Cardiac septum (tissue), 1 donor: Measurements from ENCODE around the gene NFAM1. TPM values are rescaled to one million over a fixed set of nuclear protein-coding genes. Genes with fewer than 3 reads are reported as not detected.

ENCODE experiments used
- DNase-seq: peaks from one replicate; pipeline ENCODE4 v3.0.0-alpha.2; 2020; ENCODE audit warnings: low spot score
- intact Hi-C: fragments of 100-400 bp; cut with DNase I; formaldehyde crosslinking; loops from one replicate; pipeline ENCODE4 v1.14.0; 2022
- total RNA-seq: library from RNA; stranded (reverse); fragmentation: NEBNext Ultra II Directional; extraction: Animal tissue kit (Norgen Biotek cat#: 25700); gene quantifications from one replicate; pipeline ENCODE4 v1.2.1, GENCODE V29; 2021
- donor health status: DM: no; HTN: no; CAD: no.

NFAM1 gene
- total RNA-seq, 1 donor from 2014 or later = 1.5 TPM

GRCh38 chr22:42344361-42344905 is 87.8 kb downstream of the NFAM1 start:
- intact Hi-C loops = no loop called here
- DNase-seq = no peak

GRCh38 chr22:42343531-42344081 is 88.6 kb downstream of the NFAM1 start:
- no peak for DNase-seq
- intact Hi-C loops = no loop called here

GRCh38 chr22:42343121-42343454 is 89.1 kb downstream of the NFAM1 start:
- intact Hi-C loops = no loop called here
- no peak for DNase-seq

GRCh38 chr22:42342426-42343120 is 89.6 kb downstream of the NFAM1 start:
- no peak for DNase-seq
- intact Hi-C loops = no loop called here

GRCh38 chr22:42341779-42342178 is 90.4 kb downstream of the NFAM1 start:
- intact Hi-C loops = no loop called here
- no peak for DNase-seq

GRCh38 chr22:42340829-42341383 is 91.3 kb downstream of the NFAM1 start:
- no peak for DNase-seq
- intact Hi-C loops = no loop called here

- intact Hi-C loops = no loop called here
- no peak for DNase-seq
Observed at GRCh38 chr22:42340150-42340549, 92.1 kb downstream of the NFAM1 start.

GRCh38 chr22:42338479-42338878 is 93.7 kb downstream of the NFAM1 start:
- intact Hi-C loops = no loop called here
- DNase-seq = no peak

GRCh38 chr22:42337356-42337755 is 94.8 kb downstream of the NFAM1 start:
- intact Hi-C loops = no loop called here

GRCh38 chr22:42336527-42337227 is 95.5 kb downstream of the NFAM1 start:
- intact Hi-C loops = no loop called here
- DNase-seq = no peak

More at GRCh38 chr22:42337356-42337755, 94.8 kb downstream of the NFAM1 start:
- DNase-seq = no peak

- intact Hi-C loops = no loop called here
- no peak for DNase-seq
Observed at GRCh38 chr22:42335839-42336378, 96.3 kb downstream of the NFAM1 start.

- DNase-seq = no peak
- intact Hi-C loops = no loop called here
Observed at GRCh38 chr22:42334875-42335512, 97.2 kb downstream of the NFAM1 start.

- no peak for DNase-seq
- intact Hi-C loops = no loop called here
Observed at GRCh38 chr22:42333544-42333943, 98.7 kb downstream of the NFAM1 start.

GRCh38 chr22:42332089-42332488 is 100.1 kb downstream of the NFAM1 start:
- no peak for DNase-seq
- intact Hi-C loops = no loop called here

- no peak for DNase-seq
- intact Hi-C loops = no loop called here
Observed at GRCh38 chr22:42331014-42331413, 101.2 kb downstream of the NFAM1 start.

Other genes with a start within 250 kb of the NFAM1 start
- gene TCF20, start 161.8 kb downstream of the NFAM1 start, total RNA-seq = 15.3 TPM
- 25.5 TPM for gene RRP7A, start 87.4 kb upstream of the NFAM1 start, total RNA-seq
- 1.9 TPM for gene SERHL2, start 121.6 kb upstream of the NFAM1 start, total RNA-seq
- gene POLDIP3, start 182.5 kb upstream of the NFAM1 start, total RNA-seq = 34.9 TPM
- 0.51 TPM for gene ATP5MGL, start 208.2 kb upstream of the NFAM1 start, total RNA-seq
- gene CYB5R3, start 217.0 kb upstream of the NFAM1 start, total RNA-seq = 428 TPM